Activated CD4-positive, alpha-beta T cell treated with anti-CD3 and anti-CD28 coated beads, Interleukin-2, Interleukin-6, amounts not matched to agents 100 ng/mL and 50 ng/mL, durations not matched to agents 16 hours and 8 hours (primary cell): Measurements from ENCODE around the gene VCY.
"Not testable (repeated sequence)": the region's sequence is repeated elsewhere in the genome, so short reads cannot be mapped to it uniquely, and the experiment has no call there.

Experiments
- DNase-seq: peaks from one replicate; pipeline ENCODE4 v3.0.0-alpha.2; 2020

Gene VCY

GRCh38 chrY:13986373-13986772 is at the start of gene VCY:
Gene VCY (minus strand): TSS chrY:13986473. CDS start chrY:13986440, 33 bp downstream.
- not testable (repeated sequence) for DNase-seq

DNA sequence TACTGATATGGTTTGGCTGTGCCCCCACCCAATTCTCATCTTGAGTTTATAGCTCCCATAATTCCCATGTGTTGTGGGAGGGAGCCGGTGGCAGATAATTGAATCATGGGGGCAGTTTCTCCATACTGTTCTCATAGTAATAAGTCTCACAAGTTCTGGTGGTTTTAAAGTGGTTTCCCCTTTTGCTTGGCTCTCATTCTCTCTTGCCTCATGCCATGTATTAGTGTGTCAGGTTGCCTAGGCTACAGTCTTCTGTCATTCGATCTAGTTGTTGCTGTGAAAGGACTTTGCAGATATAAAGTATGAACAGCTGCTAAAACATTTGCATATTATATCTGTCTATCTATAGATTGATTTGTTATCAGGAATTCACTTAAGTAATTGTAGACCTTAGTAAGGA is 44.1 kb upstream of the VCY start:
- not testable (repeated sequence) for DNase-seq

DNA sequence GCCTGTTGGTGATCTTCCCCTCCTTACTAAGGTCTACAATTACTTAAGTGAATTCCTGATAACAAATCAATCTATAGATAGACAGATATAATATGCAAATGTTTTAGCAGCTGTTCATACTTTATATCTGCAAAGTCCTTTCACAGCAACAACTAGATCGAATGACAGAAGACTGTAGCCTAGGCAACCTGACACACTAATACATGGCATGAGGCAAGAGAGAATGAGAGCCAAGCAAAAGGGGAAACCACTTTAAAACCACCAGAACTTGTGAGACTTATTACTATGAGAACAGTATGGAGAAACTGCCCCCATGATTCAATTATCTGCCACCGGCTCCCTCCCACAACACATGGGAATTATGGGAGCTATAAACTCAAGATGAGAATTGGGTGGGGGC is 25.6 kb upstream of the VCY start:
- DNase-seq, result not testable (repeated sequence)

DNA sequence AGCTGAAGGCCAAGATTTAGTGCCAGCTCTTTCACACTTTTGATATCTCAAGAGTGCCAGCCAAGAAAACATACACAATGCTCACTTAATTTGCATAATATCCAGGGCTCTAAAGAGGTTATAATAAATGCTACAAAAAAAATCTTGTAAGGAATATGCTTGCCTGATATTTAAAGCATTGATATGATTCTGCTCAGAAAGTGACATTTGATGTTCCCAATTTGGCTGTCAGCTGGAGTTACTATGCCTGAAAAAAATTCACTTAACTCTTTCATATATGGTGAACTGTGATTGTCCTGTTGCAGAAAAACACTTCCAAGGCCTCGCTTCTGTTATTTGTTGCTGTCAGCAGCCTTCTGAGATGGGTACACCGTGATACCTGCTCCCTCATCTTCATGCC is 43.9 kb downstream of the VCY start:
- DNase-seq, result not testable (repeated sequence)
